Smooth muscle cell (in vitro differentiated cells): Measurements from ENCODE around the gene TRIM7. TPM values are rescaled to one million over a fixed set of nuclear protein-coding genes. Genes with fewer than 3 reads are reported as not detected.
A peak's percentile ranks its signal among the peaks of the same experiment; 100 is the strongest.

Experiments used
- DNase-seq: peaks from one replicate; lab custom pipeline; 2025; ENCODE audit not compliant: unreplicated experiment; lab: John Stamatoyannopoulos, UW
- H2AFZ ChIP-seq: fragments of 200-600 bp; sonication (generic); 2 replicates; pipeline ENCODE4 v1.6.0; 2016; ENCODE audit warnings: antibody characterized with exemption, low read depth, mild to moderate bottlenecking
- H3F3A ChIP-seq: fragments of 200-600 bp; sonication (generic); 2 replicates; pipeline ENCODE4 v1.6.0; 2017; ENCODE audit warnings: antibody characterized with exemption, low read depth
- H3K27ac ChIP-seq: fragments of 200-600 bp; sonication (generic); 2 replicates; pipeline ENCODE4 v1.5.1; 2016; ENCODE audit warnings: low read depth, mild to moderate bottlenecking
- H3K27me3 ChIP-seq: fragments of 200-600 bp; sonication (generic); 2 replicates; pipeline ENCODE4 v1.6.1; 2016; ENCODE audit warnings: low read depth, mild to moderate bottlenecking
- H3K36me3 ChIP-seq: fragments of 200-600 bp; sonication (generic); 2 replicates; pipeline ENCODE4 v1.5.1; 2016; ENCODE audit warnings: low read depth
- H3K4me1 ChIP-seq: fragments of 200-600 bp; sonication (generic); 2 replicates; pipeline ENCODE4 v1.5.1; 2016; ENCODE audit warnings: low read depth
- H3K4me2 ChIP-seq: fragments of 200-600 bp; sonication (generic); 2 replicates; pipeline ENCODE4 v1.6.0; 2016; ENCODE audit warnings: mild to moderate bottlenecking
- H3K4me3 ChIP-seq: fragments of 200-600 bp; sonication (generic); 2 replicates; pipeline ENCODE4 v1.5.1; 2016; ENCODE audit warnings: mild to moderate bottlenecking
- H3K79me2 ChIP-seq: fragments of 200-600 bp; sonication (generic); 2 replicates; pipeline ENCODE4 v1.6.0; 2016; ENCODE audit warnings: low read depth, mild to moderate bottlenecking
- H3K9ac ChIP-seq: fragments of 200-600 bp; sonication (generic); 2 replicates; pipeline ENCODE4 v1.6.0; 2016; ENCODE audit warnings: low read depth
- H3K9me3 ChIP-seq: fragments of 200-600 bp; sonication (generic); replicated peaks from 2 replicates; pipeline ENCODE4 v1.5.1; 2016; ENCODE audit warnings: low read depth
- H4K20me1 ChIP-seq: fragments of 200-600 bp; sonication (generic); 2 replicates; pipeline ENCODE4 v1.6.0; 2016; ENCODE audit warnings: low read depth
- CTCF ChIP-seq: fragments of 200-600 bp; sonication (generic); IDR thresholded peaks from 2 replicates; pipeline ENCODE4 v1.5.1; 2017; ENCODE audit warnings: borderline replicate concordance, mild to moderate bottlenecking, antibody characterized with exemption; ENCODE audit not compliant: insufficient read depth, poor library complexity, severe bottlenecking
- WGBS: methylation state at CpG from one replicate; pipeline ENCODE4 v1.1.7; 2016; ENCODE audit warnings: low lambda C conversion rate; 5-methylcytosine and 5-hydroxymethylcytosine counted together
- polyA plus RNA-seq: library from polyadenylated mRNA; unstranded; fragments of >200 nt; fragmentation: Nextera tagmentation; extraction: Ambion mirVana; gene quantifications from 2 replicates; pipeline ENCODE4 v1.2.1, GENCODE V29; 2016
- total RNA-seq: library from RNA; depleted of rRNA; stranded (reverse); fragments of >200 nt; gene quantifications from 2 replicates; pipeline ENCODE4 v1.2.3, GENCODE V29; 2014

Gene TRIM7
- total and polyA plus RNA-seq, 2 experiments from 2014 or later: not detected

GRCh38 chr5:181186986-181187499 is 18.0 kb downstream of the TRIM7 start:
- Histone ChIP-seq H3K36me3 (no peaks in the 10 kb centered on the region), H3K27me3 (no peaks in the 10 kb centered on the region), H3K4me1 (peaks cover 4% of the 10 kb centered on the region), H3K27ac (peak overlapping the region; percentile 82), H3K9ac (peak overlapping the region; percentile 50), H3K79me2 (no peaks in the 10 kb centered on the region), H4K20me1 (no peaks in the 10 kb centered on the region), H2AFZ (peak overlapping the region; percentile 74), H3F3A (peaks cover 3% of the 10 kb centered on the region), H3K9me3 (no peaks in the 10 kb centered on the region), H3K4me2 (peak overlapping the region; percentile 81), H3K4me3 (peak overlapping the region; percentile 73)
- WGBS: 27% methylated on average over 8 of the region's 8 CpGs
- no peak for DNase-seq
- no peak for TF ChIP-seq CTCF

DNA sequence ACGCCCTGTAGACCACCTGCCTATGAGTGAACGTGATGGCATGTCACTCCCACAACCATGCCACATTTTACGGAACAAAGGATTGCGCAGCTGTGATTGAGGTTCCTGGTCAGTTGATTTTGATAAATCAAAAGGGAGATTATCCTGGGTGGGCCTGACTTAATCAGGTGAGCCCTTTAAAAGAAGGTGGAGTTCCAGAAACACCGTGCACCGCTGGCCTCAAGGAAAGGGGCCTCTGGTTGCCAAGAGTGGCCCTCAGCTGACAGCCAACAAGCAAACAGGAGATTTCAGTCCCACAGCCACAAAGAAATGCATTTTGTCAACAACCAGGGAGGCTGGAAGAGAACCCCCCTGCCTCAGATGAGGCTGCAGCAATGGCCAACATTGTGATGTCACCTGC is 19.0 kb downstream of the TRIM7 start:
- peaks cover 3% of the 10 kb centered on the region for H3F3A ChIP-seq
- H3K9ac ChIP-seq: no peak overlapping the region
- no peak for DNase-seq
- 92% methylated on average over 6 of the region's 6 CpGs for WGBS
- no peaks in the 10 kb centered on the region for H3K36me3 ChIP-seq
- no peak for TF ChIP-seq CTCF
- peaks cover 4% of the 10 kb centered on the region for H3K4me1 ChIP-seq
- H3K27ac ChIP-seq: no peak overlapping the region
- H3K4me2 ChIP-seq: no peak overlapping the region
- H3K27me3 ChIP-seq: no peaks in the 10 kb centered on the region
- H3K79me2 ChIP-seq: no peaks in the 10 kb centered on the region
- no peaks in the 10 kb centered on the region for H3K9me3 ChIP-seq
- no peak overlapping the region for H2AFZ ChIP-seq
- no peak overlapping the region for H3K4me3 ChIP-seq
- no peaks in the 10 kb centered on the region for H4K20me1 ChIP-seq

DNA sequence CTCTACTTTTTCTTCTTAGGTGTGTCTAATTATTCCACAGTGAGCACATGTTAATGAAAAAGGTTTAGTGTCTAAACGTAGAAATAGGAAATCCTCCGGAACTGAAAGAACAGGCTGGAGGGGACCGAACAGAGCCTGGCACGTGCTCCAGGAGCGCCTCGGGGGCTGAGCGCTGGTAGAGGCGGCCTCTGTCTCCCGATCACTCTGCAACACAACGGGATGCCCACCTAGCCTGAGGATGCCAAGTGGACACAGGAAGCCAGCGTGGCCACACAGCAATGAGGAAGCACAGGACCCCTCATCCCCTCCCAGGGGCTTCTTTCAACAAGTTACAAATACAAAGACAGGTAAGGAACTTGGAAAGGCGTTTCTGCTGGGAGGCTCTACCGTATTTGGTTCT is 19.4 kb downstream of the TRIM7 start:
- WGBS: 97% methylated on average over 13 of the region's 13 CpGs
- peaks cover 3% of the 10 kb centered on the region for H3F3A ChIP-seq
- DNase-seq: no peak
- H3K27me3 ChIP-seq: no peaks in the 10 kb centered on the region
- no peaks in the 10 kb centered on the region for H4K20me1 ChIP-seq
- no peak overlapping the region for H3K27ac ChIP-seq
- no peak overlapping the region for H3K9ac ChIP-seq
- peaks cover 4% of the 10 kb centered on the region for H3K4me1 ChIP-seq
- no peak overlapping the region for H3K4me3 ChIP-seq
- no peaks in the 10 kb centered on the region for H3K36me3 ChIP-seq
- H3K79me2 ChIP-seq: no peaks in the 10 kb centered on the region
- H3K4me2 ChIP-seq: no peak overlapping the region
- TF ChIP-seq CTCF: no peak
- no peaks in the 10 kb centered on the region for H3K9me3 ChIP-seq
- no peak overlapping the region for H2AFZ ChIP-seq

DNA sequence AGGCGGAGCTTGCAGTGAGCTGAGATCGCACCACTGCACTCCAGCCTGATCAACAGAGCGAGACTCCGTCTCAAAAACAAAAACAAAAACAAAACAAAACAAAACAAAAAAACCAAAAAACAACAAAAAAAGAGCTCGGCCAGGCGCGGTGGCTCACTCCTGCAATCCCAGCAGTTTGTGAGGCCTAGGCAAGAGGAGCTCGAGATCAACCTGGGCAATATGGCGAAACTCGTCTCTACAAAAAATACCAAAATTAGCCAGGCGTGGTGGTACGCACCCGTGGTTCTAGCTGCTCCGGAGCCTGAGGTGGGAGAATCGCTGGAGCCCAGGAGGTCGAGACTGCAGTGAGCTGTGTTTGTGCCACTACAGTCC is 20.2 kb downstream of the TRIM7 start:
- WGBS: 84% methylated on average over 16 of the region's 16 CpGs
- Histone ChIP-seq H3K4me3 (peak overlapping the region; percentile 48), H4K20me1 (no peaks in the 10 kb centered on the region), H3K9me3 (no peaks in the 10 kb centered on the region), H3K9ac (no peak overlapping the region), H3K36me3 (no peaks in the 10 kb centered on the region), H3K79me2 (no peaks in the 10 kb centered on the region), H3K27ac (no peak overlapping the region), H2AFZ (peak overlapping the region; percentile 75), H3K4me2 (peak overlapping the region; percentile 82), H3F3A (peaks cover 3% of the 10 kb centered on the region), H3K4me1 (no peaks in the 10 kb centered on the region), H3K27me3 (no peaks in the 10 kb centered on the region)
- no peak for DNase-seq
- TF ChIP-seq CTCF: no peak
